Uterus (tissue), 2 donors: Measurements from ENCODE around the gene NMT2.

ENCODE experiments used
- POLR2A ChIP-seq, 2 donors: fragments of 450-650 bp; IDR thresholded peaks; one replicate each; pipeline ENCODE4 v1.6.1; 2016; ENCODE audit warnings: antibody characterized with exemption in 2 of 2, mild to moderate bottlenecking in 1 of 2, moderate library complexity in 1 of 2
- TF ChIP-seq, protein P1 (sequence below), 4 experiments: fragments of 200-600 bp in 2 of 4; fragments of 450-650 bp in 2 of 4; sonication (generic) in 2 of 4; IDR thresholded peaks; one replicate each; pipeline ENCODE4 v1.5.1; 2016 to 2019; ENCODE audit warnings: antibody characterized with exemption in 4 of 4, mild to moderate bottlenecking in 2 of 4, moderate library complexity in 1 of 4

DNA sequence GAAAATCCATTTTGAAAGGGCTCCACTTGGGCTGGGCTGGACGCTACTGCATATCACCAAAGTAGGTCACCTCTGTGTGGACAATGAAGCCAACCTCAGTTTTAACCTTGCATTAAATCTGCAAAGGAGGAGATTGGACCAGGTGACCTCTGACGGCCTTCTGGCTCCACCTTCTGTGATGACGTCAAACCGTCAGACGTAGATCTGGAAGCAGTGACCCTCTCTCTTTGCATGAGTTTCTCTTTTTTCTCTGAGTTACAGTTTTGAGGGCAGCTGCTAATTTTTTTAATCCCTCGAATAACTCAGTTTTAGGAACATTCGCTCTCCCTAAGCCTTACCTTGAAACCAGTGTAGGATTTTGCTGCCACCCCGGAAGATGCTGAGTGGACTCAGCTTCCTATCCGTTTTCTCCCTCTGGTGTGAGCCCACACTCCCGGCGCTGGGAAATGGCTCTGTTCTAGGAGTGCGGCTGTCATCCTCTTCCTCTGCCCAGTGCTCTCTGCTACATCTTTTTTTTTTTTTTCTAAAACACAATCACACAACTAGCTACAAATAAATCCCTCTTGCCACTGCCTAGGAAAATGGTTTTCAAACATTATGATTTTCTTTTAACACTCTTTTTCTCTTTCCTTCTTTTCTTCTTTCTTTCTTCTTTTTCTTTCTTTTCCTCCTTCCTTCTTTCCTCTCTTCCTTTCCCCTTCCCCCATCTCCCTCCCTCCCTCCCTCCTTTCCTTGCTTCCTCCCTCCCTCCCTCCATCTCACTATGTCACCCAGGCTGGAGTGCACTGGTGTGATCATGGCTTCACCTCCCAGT is 27.7 kb upstream of the NMT2 start:
- TF ChIP-seq, protein P1, sequence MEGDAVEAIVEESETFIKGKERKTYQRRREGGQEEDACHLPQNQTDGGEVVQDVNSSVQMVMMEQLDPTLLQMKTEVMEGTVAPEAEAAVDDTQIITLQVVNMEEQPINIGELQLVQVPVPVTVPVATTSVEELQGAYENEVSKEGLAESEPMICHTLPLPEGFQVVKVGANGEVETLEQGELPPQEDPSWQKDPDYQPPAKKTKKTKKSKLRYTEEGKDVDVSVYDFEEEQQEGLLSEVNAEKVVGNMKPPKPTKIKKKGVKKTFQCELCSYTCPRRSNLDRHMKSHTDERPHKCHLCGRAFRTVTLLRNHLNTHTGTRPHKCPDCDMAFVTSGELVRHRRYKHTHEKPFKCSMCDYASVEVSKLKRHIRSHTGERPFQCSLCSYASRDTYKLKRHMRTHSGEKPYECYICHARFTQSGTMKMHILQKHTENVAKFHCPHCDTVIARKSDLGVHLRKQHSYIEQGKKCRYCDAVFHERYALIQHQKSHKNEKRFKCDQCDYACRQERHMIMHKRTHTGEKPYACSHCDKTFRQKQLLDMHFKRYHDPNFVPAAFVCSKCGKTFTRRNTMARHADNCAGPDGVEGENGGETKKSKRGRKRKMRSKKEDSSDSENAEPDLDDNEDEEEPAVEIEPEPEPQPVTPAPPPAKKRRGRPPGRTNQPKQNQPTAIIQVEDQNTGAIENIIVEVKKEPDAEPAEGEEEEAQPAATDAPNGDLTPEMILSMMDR (IDR thresholded peaks at IDR 0.05), result no peak
- no peak for TF ChIP-seq POLR2A (IDR thresholded peaks at IDR 0.05)
